Activated T-cell treated with anti-CD3 and anti-CD28 coated beads, Interleukin-2, amount 50 U/mL, for 1 hour (primary cell): ENCODE data around the gene NBPF19.
"Not testable (repeated sequence)": the region's sequence is repeated elsewhere in the genome, so short reads cannot be mapped to it uniquely, and the experiment has no call there.

Experiments used
- DNase-seq: peaks from one replicate; pipeline ENCODE4 v3.0.0-alpha.2; 2020

Gene NBPF19, protein sequence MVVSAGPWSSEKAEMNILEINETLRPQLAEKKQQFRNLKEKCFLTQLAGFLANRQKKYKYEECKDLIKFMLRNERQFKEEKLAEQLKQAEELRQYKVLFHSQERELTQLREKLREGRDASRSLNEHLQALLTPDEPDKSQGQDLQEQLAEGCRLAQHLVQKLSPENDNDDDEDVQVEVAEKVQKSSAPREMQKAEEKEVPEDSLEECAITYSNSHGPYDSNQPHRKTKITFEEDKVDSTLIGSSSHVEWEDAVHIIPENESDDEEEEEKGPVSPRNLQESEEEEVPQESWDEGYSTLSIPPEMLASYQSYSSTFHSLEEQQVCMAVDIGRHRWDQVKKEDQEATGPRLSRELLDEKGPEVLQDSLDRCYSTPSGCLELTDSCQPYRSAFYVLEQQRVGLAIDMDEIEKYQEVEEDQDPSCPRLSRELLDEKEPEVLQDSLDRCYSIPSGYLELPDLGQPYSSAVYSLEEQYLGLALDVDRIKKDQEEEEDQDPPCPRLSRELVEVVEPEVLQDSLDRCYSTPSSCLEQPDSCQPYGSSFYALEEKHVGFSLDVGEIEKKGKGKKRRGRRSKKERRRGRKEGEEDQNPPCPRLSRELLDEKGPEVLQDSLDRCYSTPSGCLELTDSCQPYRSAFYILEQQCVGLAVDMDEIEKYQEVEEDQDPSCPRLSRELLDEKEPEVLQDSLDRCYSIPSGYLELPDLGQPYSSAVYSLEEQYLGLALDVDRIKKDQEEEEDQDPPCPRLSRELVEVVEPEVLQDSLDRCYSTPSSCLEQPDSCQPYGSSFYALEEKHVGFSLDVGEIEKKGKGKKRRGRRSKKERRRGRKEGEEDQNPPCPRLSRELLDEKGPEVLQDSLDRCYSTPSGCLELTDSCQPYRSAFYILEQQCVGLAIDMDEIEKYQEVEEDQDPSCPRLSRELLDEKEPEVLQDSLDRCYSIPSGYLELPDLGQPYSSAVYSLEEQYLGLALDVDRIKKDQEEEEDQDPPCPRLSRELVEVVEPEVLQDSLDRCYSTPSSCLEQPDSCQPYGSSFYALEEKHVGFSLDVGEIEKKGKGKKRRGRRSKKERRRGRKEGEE (N-terminal part only)

DNA sequence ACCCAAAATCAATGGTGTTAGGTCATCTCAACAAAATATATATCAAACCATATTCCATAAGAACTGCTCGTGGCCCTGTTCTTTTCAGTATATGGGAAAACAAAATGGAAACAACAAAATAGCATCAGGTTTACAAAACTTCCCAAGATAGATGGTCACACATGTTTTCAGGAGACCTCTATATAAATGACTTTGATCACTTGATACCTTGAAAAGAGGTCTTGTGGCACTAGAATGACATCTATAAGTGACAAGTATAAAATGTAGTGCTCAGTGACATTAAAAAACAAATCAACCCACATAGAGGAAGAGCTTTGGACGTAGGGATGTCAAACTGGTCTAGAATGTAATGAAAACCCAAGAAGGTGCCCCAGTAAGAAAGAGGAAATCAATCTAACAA is at the start of gene NBPF19:
NBPF19 (plus strand) TSS at position 301 of the 400 bp plus-strand sequence. CDS start 888 bp downstream, outside the sequence.
- not testable (repeated sequence) for DNase-seq

DNA sequence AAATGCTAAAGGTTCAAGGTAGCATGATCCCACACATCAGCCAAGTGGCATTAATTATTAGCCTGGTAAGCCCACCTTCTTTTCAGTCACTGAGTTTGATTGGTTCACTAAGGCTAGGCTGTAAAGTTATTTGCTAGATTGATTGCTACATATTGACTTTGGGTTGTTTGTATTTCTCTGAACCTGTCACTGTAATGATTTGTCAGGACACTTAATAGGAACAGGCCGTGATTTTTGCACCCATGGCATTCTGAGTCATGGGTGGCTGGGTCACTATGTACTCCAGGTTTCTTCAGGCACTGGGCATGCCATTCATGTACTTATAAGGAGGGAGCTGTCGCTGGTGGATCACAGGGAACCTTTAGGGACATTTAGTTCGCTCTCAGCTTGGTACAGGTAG is 46.5 kb upstream of the NBPF19 start:
- DNase-seq: not testable (repeated sequence)

DNA sequence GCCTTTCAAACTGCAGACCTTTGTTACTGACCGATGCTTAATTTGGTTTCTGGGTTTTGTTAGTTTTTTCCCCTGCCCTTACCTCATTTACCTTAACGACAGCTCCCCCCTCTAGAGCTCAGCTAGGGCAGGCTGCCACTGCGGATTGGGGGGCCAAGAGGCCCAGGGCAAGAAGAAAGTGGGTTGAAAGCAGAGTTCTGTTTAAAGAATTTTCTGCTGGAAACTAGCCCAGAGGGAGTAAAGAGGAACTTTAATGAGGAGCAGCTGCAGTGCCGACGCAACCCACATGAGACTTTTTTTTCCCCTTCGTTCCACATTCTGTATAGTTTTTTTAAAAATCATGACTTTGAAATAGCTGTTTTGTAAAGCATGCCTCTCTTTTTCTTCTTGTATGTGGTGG is 29.4 kb upstream of the NBPF19 start:
- DNase-seq: not testable (repeated sequence)

DNA sequence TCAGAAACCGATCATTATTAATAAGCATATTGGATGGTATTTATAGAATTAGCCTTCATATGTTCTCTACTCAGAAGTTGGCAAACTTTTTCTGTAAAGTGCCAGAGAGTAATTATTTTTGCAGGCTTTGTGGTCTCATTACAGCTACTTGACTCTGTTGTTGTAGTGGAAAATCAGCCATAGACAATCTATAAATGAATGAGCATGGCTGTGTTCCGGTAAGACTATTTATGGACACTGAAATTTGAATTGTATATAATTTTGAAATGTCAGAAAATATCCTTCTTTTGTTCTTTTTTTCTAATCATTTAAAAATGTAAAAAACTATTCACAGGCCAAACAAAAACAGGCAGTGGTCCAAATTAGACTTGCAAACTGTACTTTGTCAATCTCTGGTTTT is 22.6 kb upstream of the NBPF19 start:
- not testable (repeated sequence) for DNase-seq

DNA sequence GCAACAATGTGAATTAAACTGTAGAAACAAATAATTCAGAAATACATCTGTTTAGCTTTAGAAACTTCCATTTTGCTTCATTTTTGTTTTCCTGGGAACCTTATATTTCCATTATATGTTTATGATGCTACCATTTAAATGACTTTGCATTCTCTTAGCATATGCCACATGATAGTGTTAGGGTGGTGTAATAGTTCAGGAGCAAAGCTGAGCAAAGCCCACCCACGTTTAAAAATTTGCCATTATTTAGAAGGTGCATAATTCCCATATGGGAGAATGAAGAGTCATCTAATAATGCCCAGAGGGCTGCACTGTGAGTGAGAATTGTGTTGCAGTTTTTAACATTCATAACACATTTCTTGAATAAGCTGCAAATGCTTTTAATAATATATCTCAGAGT is 22.2 kb upstream of the NBPF19 start:
- DNase-seq: not testable (repeated sequence)

DNA sequence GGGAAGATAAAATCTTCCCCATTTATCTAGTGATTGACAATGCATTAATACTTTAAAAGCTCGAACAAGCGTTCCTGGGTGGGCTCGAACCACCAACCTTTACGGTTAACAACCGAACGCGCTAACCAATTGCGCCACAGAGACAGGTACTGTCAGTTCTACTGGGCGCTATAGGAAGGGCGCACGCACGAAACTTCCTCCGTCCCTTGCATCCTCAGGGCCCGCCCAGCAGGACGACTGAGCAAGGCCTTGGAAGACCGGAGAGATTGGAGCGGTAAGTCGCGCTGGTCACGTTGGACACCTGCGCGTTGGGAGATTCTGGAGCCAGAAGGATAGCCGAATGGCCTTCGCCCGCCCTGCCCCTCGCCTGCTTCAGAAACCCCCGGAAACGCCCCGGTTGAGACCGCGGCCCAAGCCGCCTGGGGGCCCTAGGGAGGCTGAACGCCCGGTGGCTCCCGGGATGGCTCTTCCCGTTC is 83.5 kb downstream of the NBPF19 start:
- peak; percentile 70 for DNase-seq

DNA sequence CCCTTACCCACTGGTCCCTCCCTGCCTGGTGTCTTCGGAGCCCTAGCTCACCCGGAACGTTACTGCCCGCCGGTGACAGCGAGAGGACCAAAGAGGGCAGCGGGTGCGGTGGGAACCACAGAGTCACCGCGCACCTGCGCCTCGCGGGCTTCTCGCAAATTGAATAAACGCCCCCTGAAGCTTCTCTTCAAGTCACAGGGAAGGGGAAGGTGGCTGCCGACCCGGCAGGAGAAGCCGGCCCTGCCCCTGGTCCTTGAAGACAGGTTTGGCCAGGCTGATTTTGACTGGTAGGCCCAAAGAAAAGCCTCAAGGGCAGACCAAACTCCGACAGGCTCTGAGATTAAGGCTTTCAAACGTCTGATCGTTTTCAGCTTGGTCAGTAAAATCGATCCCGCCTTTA is 87.0 kb downstream of the NBPF19 start:
- peak; percentile 16 for DNase-seq

DNA sequence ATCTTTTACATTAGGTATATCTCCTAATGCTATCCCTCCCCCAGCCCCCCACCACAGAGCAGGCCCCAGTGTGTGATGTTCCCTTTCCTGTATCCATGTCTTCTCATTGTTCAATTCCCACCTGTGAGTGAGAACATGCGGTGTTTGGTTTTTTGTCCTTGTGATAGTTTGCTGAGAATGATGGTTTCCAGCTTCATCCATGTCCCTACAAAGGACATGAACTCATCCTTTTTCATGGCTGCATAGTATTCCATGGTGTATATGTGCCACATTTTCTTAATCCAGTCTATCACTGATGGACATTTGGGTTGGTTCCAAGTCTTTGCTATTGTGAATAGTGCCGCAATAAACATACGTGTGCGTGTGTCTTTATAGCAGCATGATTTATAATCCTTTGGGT is 90.6 kb downstream of the NBPF19 start:
- DNase-seq: not testable (repeated sequence)

DNA sequence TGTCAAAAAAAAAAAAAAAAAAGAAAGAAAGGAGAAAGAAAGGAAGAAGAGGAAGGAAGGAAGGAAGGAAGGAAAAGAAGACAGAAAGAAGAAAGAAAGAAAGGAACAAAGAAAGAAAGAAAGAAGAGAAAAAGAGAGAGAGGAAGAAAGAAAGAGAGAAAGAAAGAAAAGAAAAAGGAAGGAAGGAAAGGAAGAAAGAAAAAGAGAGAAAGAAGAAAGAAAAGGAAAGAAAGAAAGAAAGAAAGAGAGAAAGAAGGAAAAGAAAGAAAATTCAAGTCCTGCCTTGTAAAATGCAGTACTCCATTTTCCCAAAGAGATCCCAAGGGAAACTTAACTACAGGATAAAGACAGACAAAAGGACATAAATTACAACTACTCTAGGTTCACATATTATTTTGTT is 97.9 kb downstream of the NBPF19 start:
- DNase-seq: not testable (repeated sequence)

DNA sequence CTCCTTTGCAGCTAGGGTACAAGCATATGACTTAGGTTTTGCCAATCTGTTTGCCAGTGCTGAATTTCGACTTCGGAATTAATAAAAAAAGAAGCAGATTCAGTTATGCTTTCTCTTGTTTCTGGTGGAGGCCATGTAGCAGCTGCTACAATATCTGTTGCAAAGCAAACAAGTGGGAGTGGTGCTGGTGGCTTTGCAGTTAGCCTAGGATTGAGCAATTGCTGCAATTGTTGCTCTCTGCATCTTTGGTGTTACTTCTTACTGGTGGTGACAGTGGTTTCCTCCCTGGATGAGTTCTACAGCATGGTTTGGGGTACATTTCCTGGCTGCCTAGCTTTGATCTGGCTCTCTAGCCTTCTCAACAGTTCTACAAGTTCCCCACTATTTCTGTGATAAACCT is 110.7 kb downstream of the NBPF19 start:
- DNase-seq: peak; percentile 50
